Stimulated activated effector memory CD8-positive, alpha-beta T cell treated with anti-CD3 and anti-CD28 coated beads, Interleukin-12 subunit alpha, Interleukin-12 subunit beta, amount 100 ng/mL, for 72 hours (primary cell): ENCODE measurements around the gene GLB1L2.

Source experiments
- ATAC-seq: fragments of 150-1000 bp; cut with Tn5 transposase; 2 replicates; pipeline ENCODE4 v1.10.0; 2021
- DNase-seq, 2 donors: peaks; one replicate each; pipeline ENCODE4 v3.0.0; 2021 to 2022; ENCODE audit warnings: low spot score in 2 of 2
- H3K27ac Mint-ChIP-seq: one replicate; pipeline ENCODE4 v1.8.0; 2022; ENCODE audit warnings: mild to moderate bottlenecking, mixed read lengths
- H3K36me3 Mint-ChIP-seq: one replicate; pipeline ENCODE4 v1.8.0; 2022; ENCODE audit warnings: mild to moderate bottlenecking, mixed read lengths
- H3K4me1 Mint-ChIP-seq: one replicate; pipeline ENCODE4 v1.8.0; 2022; ENCODE audit warnings: mixed read lengths
- H3K4me3 Mint-ChIP-seq: one replicate; pipeline ENCODE4 v1.8.0; 2022; ENCODE audit warnings: mild to moderate bottlenecking, mixed read lengths
- H3K9me3 Mint-ChIP-seq: one replicate; pipeline ENCODE4 v1.8.0; 2022; ENCODE audit warnings: mixed read lengths

Gene GLB1L2

DNA sequence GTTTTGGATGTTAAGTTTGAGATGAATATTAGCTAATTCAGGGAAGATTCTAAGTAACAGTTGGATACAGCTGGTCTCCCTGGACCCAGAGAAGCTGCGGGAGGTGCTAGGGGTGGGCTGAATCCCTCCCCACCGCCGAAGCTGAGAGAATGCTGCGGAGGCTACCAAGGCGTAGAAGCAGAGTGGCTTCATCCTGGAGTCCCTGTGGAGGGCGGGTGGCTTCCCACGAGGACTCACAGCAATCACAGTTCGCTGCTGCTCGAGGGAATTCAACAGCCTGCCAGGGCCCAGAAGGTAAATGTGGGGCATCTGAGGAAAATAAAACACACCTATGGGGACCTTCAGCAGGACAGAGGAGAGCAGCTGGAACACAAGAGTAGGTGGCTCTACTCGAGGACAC, 91.3 kb downstream of the GLB1L2 start:
- Mint-ChIP-seq H3K27ac (no peak overlapping the region), H3K9me3 (no peaks in the 10 kb centered on the region), H3K36me3 (no peaks in the 10 kb centered on the region), H3K4me3 (no peak overlapping the region), H3K4me1 (no peaks in the 10 kb centered on the region)
- DNase-seq (no peak), ATAC-seq (no peak)

DNA sequence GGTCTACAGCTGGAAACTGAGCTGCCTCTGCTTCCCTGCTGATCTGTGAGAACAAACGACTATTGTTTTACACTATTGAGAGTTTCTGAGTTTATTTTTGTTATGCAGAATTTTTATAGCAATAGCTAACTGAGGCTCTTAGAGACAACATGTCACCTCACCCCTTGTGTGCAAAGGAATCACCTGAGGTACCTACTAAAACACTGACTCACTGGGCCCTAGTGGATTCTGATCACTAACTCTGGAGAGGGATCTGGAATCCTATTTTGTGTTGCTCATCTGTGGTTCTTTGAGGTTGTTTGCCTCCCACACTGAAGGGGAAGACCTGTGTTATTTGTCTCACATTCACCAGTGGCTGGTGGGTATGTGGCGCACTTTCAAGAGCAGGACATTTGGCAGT, 93.6 kb downstream of the GLB1L2 start:
- Mint-ChIP-seq H3K9me3 (no peaks in the 10 kb centered on the region), H3K4me1 (no peaks in the 10 kb centered on the region), H3K4me3 (no peak overlapping the region), H3K36me3 (no peaks in the 10 kb centered on the region), H3K27ac (no peak overlapping the region)
- DNase-seq (no peak), ATAC-seq (no peak)
